IPS-20b (cell line): ENCODE data around the gene CASKIN2.
A peak's percentile ranks its signal among the peaks of the same experiment; 100 is the strongest.
"Not testable (repeated sequence)": the region's sequence is repeated elsewhere in the genome, so short reads cannot be mapped to it uniquely, and the experiment has no call there.

Experiments used
- H3K27ac ChIP-seq: one replicate; pipeline ENCODE4 v1.5.1; 2013; ENCODE audit warnings: low read length
- H3K27me3 ChIP-seq: 2 replicates; pipeline ENCODE4 v1.6.1; 2013; ENCODE audit warnings: mild to moderate bottlenecking, low read length, inconsistent platforms; ENCODE audit not compliant: insufficient read depth
- H3K36me3 ChIP-seq: 2 replicates; pipeline ENCODE4 v1.6.1; 2013; ENCODE audit warnings: low read depth, mild to moderate bottlenecking, inconsistent platforms, low read length, moderate library complexity; ENCODE audit not compliant: insufficient read depth
- H3K4me1 ChIP-seq: 2 replicates; pipeline ENCODE4 v1.6.1; 2013; ENCODE audit warnings: mild to moderate bottlenecking, control low read depth, inconsistent platforms, low read length, moderate library complexity; ENCODE audit not compliant: insufficient read depth
- H3K4me3 ChIP-seq: 2 replicates; pipeline ENCODE4 v1.5.1; 2013; ENCODE audit warnings: mild to moderate bottlenecking, low read length, inconsistent platforms
- H3K9ac ChIP-seq: 2 replicates; pipeline ENCODE4 v1.6.1; 2013; ENCODE audit warnings: low read depth, mild to moderate bottlenecking, inconsistent platforms, low read length, moderate library complexity
- H3K9me3 ChIP-seq: 2 replicates; pipeline ENCODE4 v1.6.1; 2013; ENCODE audit warnings: mild to moderate bottlenecking, low read depth, low read length, inconsistent platforms; ENCODE audit not compliant: insufficient read depth

Gene CASKIN2

GRCh38 chr17:75524269-75524969, 9.1 kb upstream of the CASKIN2 start:
- Histone ChIP-seq H3K4me1 (peaks cover 7% of the 10 kb centered on the region; the same call in 1 of the 2 replicates), H3K36me3 (peaks cover 29% of the 10 kb centered on the region), H3K27ac (peak overlapping the region; percentile 71), H3K9me3 (no peaks in the 10 kb centered on the region), H3K4me3 (peak overlapping the region; percentile 78), H3K27me3 (peaks cover 13% of the 10 kb centered on the region), H3K9ac (peak overlapping the region; percentile 89; the same call in 1 of the 2 replicates)

- H3K27me3 ChIP-seq = peaks cover 13% of the 10 kb centered on the region
- H3K4me3 ChIP-seq = no peak overlapping the region
- H3K27ac ChIP-seq = no peak overlapping the region
- H3K4me1 ChIP-seq = peaks cover 7% of the 10 kb centered on the region; the same call in 1 of the 2 replicates
- H3K9me3 ChIP-seq = no peaks in the 10 kb centered on the region
- H3K36me3 ChIP-seq = peaks cover 36% of the 10 kb centered on the region
- no peak overlapping the region for H3K9ac ChIP-seq
These were observed 8.3 kb upstream of the CASKIN2 start for GRCh38 chr17:75523647-75524046.

- peaks cover 11% of the 10 kb centered on the region for H3K27me3 ChIP-seq
- H3K4me3 ChIP-seq = no peak overlapping the region
- H3K9ac ChIP-seq = no peak overlapping the region
- no peak overlapping the region for H3K27ac ChIP-seq
- H3K36me3 ChIP-seq = peaks cover 40% of the 10 kb centered on the region
- no peaks in the 10 kb centered on the region for H3K9me3 ChIP-seq
- H3K4me1 ChIP-seq = peaks cover 7% of the 10 kb centered on the region; the same call in 1 of the 2 replicates
These were observed 6.8 kb upstream of the CASKIN2 start for GRCh38 chr17:75521951-75522727.

- H3K27ac ChIP-seq = no peak overlapping the region
- H3K4me1 ChIP-seq = peaks cover 3% of the 10 kb centered on the region; the same call in 1 of the 2 replicates
- H3K27me3 ChIP-seq = peaks cover 3% of the 10 kb centered on the region
- peaks cover 40% of the 10 kb centered on the region for H3K36me3 ChIP-seq
- no peak overlapping the region for H3K9ac ChIP-seq
- H3K9me3 ChIP-seq = no peaks in the 10 kb centered on the region
- H3K4me3 ChIP-seq = no peak overlapping the region
These were observed 6.0 kb upstream of the CASKIN2 start for GRCh38 chr17:75521290-75521689.

GRCh38 chr17:75520413-75520812, 5.1 kb upstream of the CASKIN2 start:
- not testable (repeated sequence) for H3K9me3 ChIP-seq, H3K4me3 ChIP-seq, H3K9ac ChIP-seq, H3K4me1 ChIP-seq, H3K27ac ChIP-seq, H3K27me3 ChIP-seq
- peaks cover 40% of the 10 kb centered on the region for H3K36me3 ChIP-seq

GRCh38 chr17:75518983-75519537, 3.7 kb upstream of the CASKIN2 start:
- no peak overlapping the region for H3K4me3 ChIP-seq
- peaks cover 40% of the 10 kb centered on the region for H3K36me3 ChIP-seq
- H3K27ac ChIP-seq = no peak overlapping the region

GRCh38 chr17:75518201-75518600, 2.9 kb upstream of the CASKIN2 start:
- Histone ChIP-seq H3K9ac (no peak overlapping the region), H3K36me3 (peaks cover 38% of the 10 kb centered on the region), H3K4me3 (no peak overlapping the region), H3K27ac (no peak overlapping the region), H3K4me1 (no peaks in the 10 kb centered on the region), H3K27me3 (no peaks in the 10 kb centered on the region), H3K9me3 (no peaks in the 10 kb centered on the region)

More at GRCh38 chr17:75518983-75519537, 3.7 kb upstream of the CASKIN2 start:
- no peak overlapping the region for H3K9ac ChIP-seq
- no peaks in the 10 kb centered on the region for H3K27me3 ChIP-seq
- H3K9me3 ChIP-seq = no peaks in the 10 kb centered on the region
- H3K4me1 ChIP-seq = no peaks in the 10 kb centered on the region

GRCh38 chr17:75517297-75517865, 2.0 kb upstream of the CASKIN2 start:
- no peaks in the 10 kb centered on the region for H3K4me1 ChIP-seq
- H3K27ac ChIP-seq = no peak overlapping the region
- peaks cover 33% of the 10 kb centered on the region for H3K36me3 ChIP-seq
- H3K9me3 ChIP-seq = no peaks in the 10 kb centered on the region
- H3K9ac ChIP-seq = peak overlapping the region; percentile 58; the same call in 1 of the 2 replicates
- H3K27me3 ChIP-seq = no peaks in the 10 kb centered on the region
- peak overlapping the region; percentile 90 for H3K4me3 ChIP-seq

- Histone ChIP-seq H3K9me3 (no peaks in the 10 kb centered on the region), H3K27me3 (no peaks in the 10 kb centered on the region), H3K4me1 (no peaks in the 10 kb centered on the region), H3K9ac (peak overlapping the region; percentile 58; the same call in 1 of the 2 replicates), H3K36me3 (peaks cover 32% of the 10 kb centered on the region; the same call in 1 of the 2 replicates), H3K27ac (no peak overlapping the region), H3K4me3 (peak overlapping the region; percentile 90)
These were observed 1.4 kb upstream of the CASKIN2 start for GRCh38 chr17:75516619-75517296.

GRCh38 chr17:75516255-75516618, 900 bp upstream of the CASKIN2 start, which contains the start of gene TSEN54:
TSEN54 (plus strand) TSS chr17:75516528; CDS start chr17:75516561, 33 bp downstream.
- Histone ChIP-seq H3K4me3 (peak within 1 kb of the TSS; percentile 91), H3K27ac (no peak within 1 kb of the TSS), H3K27me3 (no peaks in the 10 kb centered on the region), H3K36me3 (peaks cover 30% of the 10 kb centered on the region; the same call in 1 of the 2 replicates), H3K9ac (peak within 1 kb of the TSS; percentile 84; the same call in 1 of the 2 replicates), H3K4me1 (no peaks in the 10 kb centered on the region), H3K9me3 (no peaks in the 10 kb centered on the region)
